ENCODE data around the gene CCDC70.
"Not testable (repeated sequence)": the region's sequence is repeated elsewhere in the genome, so short reads cannot be mapped to it uniquely, and the experiment has no call there.

CCDC70 gene

DNA sequence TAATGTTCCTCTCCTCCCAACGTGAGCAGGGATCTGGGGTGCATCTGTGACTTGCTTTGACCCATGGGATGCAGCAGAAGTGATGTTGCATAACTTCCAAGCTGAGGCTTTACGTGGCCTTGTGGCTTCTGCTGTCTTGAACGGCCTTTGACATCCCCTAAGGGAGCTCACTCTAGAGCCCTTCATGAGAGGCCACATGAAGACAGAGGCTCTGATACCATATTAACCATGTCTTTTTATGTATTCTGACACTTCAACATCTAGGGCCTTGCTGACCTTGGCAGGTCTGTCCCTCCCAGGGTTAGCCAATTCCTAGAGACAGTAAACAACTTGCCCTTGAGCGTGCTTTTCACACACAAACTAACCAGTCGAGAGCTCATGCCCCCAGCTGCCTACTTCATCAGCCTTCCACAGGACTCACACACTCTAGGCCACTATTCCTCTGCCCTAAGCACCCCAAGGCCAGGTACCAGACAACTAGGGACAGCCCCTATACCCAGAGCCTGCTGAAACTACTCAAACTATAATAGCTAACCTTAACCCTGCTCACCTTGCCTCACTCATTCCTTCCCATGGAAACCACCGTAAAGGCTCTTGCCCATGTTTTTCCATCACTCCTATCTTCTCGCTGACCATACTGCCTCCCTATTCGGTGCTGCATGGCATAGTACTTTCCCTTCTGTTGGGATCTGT is 45.4 kb downstream of the CCDC70 start:
- H3K4me2 ChIP-seq (ENCODE audit: low read depth, low read length) = no peak overlapping the region
- H3K9me2 ChIP-seq (replicated peaks; ENCODE audit: insufficient read depth, low read length) = no peaks in the 10 kb centered on the region
- H3F3A ChIP-seq (ENCODE audit: insufficient read depth, low read length) = no peaks in the 10 kb centered on the region
- no peak overlapping the region for H3K27ac ChIP-seq (ENCODE audit: low read length)
- no peak for DNase-seq
- H3K79me2 ChIP-seq (ENCODE audit: low read length) = no peaks in the 10 kb centered on the region
- no peaks in the 10 kb centered on the region for H4K20me1 ChIP-seq (ENCODE audit: insufficient read depth, low read length)
- no peaks in the 10 kb centered on the region for H3K36me3 ChIP-seq (replicated peaks; ENCODE audit: insufficient read depth, low read length)
- H3K4me1 ChIP-seq (ENCODE audit: low read length) = peaks cover 7% of the 10 kb centered on the region; the same call in 1 of the 2 replicates
- no peak overlapping the region for H3K9ac ChIP-seq (ENCODE audit: low read length)
- TF ChIP-seq EZH2 (optimal IDR thresholded peaks at IDR 0.05; ENCODE audit: low read depth, low read length) = no peak
- no peak for TF ChIP-seq EZH2phosphoT487 (IDR thresholded peaks at IDR 0.05; ENCODE audit: low read length)
- no peak overlapping the region for H3K4me3 ChIP-seq (ENCODE audit: low read length)
- no peaks in the 10 kb centered on the region for H3K27me3 ChIP-seq (replicated peaks; ENCODE audit: insufficient read depth, low read length)
- no peak overlapping the region for H2AFZ ChIP-seq (ENCODE audit: low read length)
- H3K9me3 ChIP-seq (replicated peaks; ENCODE audit: insufficient read depth, low read length) = no peaks in the 10 kb centered on the region

DNA sequence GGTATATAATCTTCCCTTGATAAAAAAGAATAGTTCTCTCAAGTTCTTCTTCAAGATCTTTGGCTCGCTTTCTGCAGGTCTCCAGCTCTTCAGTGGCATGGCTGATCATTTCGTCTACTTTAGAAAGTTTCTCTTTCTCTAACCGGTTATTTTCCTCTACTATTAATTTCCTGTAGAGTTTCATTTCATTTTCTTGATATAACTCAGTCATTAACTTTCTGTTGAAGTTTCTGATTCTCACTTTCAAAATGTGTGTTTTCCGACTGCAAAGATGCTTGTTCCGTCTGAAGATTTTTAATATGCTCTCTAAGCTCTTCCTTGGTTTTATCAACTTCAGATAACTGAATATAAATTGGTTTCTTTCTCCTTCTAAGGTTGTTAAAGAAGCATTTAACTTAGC is 47.5 kb downstream of the CCDC70 start:
- not testable (repeated sequence) for H3K4me3 ChIP-seq (ENCODE audit: low read length); H3K27ac ChIP-seq (ENCODE audit: low read length); H3K4me1 ChIP-seq (ENCODE audit: low read length); H3K27me3 ChIP-seq (replicated peaks; ENCODE audit: insufficient read depth, low read length); H3K4me2 ChIP-seq (ENCODE audit: low read depth, low read length); H3K9me3 ChIP-seq (replicated peaks; ENCODE audit: insufficient read depth, low read length); H4K20me1 ChIP-seq (ENCODE audit: insufficient read depth, low read length); H3K9ac ChIP-seq (ENCODE audit: low read length); H2AFZ ChIP-seq (ENCODE audit: low read length); H3K79me2 ChIP-seq (ENCODE audit: low read length); H3K36me3 ChIP-seq (replicated peaks; ENCODE audit: insufficient read depth, low read length); DNase-seq; H3K9me2 ChIP-seq (replicated peaks; ENCODE audit: insufficient read depth, low read length); H3F3A ChIP-seq (ENCODE audit: insufficient read depth, low read length)

- Histone ChIP-seq H3K9me3 (replicated peaks; ENCODE audit: insufficient read depth, low read length) (no peaks in the 10 kb centered on the region), H3K27ac (ENCODE audit: low read length) (no peak overlapping the region), H3K9me2 (replicated peaks; ENCODE audit: insufficient read depth, low read length) (no peaks in the 10 kb centered on the region), H3F3A (ENCODE audit: insufficient read depth, low read length) (no peaks in the 10 kb centered on the region), H3K27me3 (replicated peaks; ENCODE audit: insufficient read depth, low read length) (no peaks in the 10 kb centered on the region), H3K36me3 (replicated peaks; ENCODE audit: insufficient read depth, low read length) (no peaks in the 10 kb centered on the region), H3K79me2 (ENCODE audit: low read length) (no peaks in the 10 kb centered on the region), H4K20me1 (ENCODE audit: insufficient read depth, low read length) (no peaks in the 10 kb centered on the region), H2AFZ (ENCODE audit: low read length) (no peak overlapping the region), H3K4me2 (ENCODE audit: low read depth, low read length) (no peak overlapping the region), H3K4me3 (ENCODE audit: low read length) (no peak overlapping the region), H3K9ac (ENCODE audit: low read length) (no peak overlapping the region), H3K4me1 (ENCODE audit: low read length) (no peaks in the 10 kb centered on the region)
- TF ChIP-seq, protein P1, sequence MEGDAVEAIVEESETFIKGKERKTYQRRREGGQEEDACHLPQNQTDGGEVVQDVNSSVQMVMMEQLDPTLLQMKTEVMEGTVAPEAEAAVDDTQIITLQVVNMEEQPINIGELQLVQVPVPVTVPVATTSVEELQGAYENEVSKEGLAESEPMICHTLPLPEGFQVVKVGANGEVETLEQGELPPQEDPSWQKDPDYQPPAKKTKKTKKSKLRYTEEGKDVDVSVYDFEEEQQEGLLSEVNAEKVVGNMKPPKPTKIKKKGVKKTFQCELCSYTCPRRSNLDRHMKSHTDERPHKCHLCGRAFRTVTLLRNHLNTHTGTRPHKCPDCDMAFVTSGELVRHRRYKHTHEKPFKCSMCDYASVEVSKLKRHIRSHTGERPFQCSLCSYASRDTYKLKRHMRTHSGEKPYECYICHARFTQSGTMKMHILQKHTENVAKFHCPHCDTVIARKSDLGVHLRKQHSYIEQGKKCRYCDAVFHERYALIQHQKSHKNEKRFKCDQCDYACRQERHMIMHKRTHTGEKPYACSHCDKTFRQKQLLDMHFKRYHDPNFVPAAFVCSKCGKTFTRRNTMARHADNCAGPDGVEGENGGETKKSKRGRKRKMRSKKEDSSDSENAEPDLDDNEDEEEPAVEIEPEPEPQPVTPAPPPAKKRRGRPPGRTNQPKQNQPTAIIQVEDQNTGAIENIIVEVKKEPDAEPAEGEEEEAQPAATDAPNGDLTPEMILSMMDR (IDR thresholded peaks at IDR 0.05; ENCODE audit: low read length) = no peak
- TF ChIP-seq EZH2 (optimal IDR thresholded peaks at IDR 0.05; ENCODE audit: low read depth, low read length) = no peak
- no peak for TF ChIP-seq EZH2phosphoT487 (IDR thresholded peaks at IDR 0.05; ENCODE audit: low read length)
- DNase-seq = no peak
Observed at GRCh38 chr13:51910508-51910907, 48.7 kb downstream of the CCDC70 start.

DNA sequence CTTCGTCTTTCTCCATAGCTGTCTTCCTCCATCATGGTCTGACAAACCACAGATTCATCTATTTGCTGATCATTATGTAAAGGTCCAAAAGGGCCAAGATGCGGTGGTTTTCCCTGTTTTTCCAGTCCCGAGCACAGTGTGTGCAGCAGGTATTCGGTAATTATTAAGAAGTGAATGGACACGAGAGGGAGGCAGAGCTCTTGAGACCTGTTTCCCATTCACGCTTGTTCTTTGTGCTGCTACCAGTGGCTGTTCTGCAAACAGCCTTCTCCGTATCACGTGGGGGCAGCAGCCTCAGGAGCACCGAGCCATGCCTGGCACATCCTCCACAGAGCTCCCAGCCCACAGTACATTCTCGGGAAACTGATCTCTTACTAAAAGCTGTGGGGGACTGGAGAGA is 50.3 kb downstream of the CCDC70 start:
- Histone ChIP-seq H3K4me2 (ENCODE audit: low read depth, low read length) (no peak overlapping the region), H3K9me2 (replicated peaks; ENCODE audit: insufficient read depth, low read length) (no peaks in the 10 kb centered on the region), H3K27me3 (replicated peaks; ENCODE audit: insufficient read depth, low read length) (no peaks in the 10 kb centered on the region), H3K79me2 (ENCODE audit: low read length) (no peaks in the 10 kb centered on the region), H3K4me3 (ENCODE audit: low read length) (no peak overlapping the region), H3K4me1 (ENCODE audit: low read length) (no peaks in the 10 kb centered on the region), H4K20me1 (ENCODE audit: insufficient read depth, low read length) (no peaks in the 10 kb centered on the region), H3K27ac (ENCODE audit: low read length) (no peak overlapping the region), H3F3A (ENCODE audit: insufficient read depth, low read length) (no peaks in the 10 kb centered on the region), H3K36me3 (replicated peaks; ENCODE audit: insufficient read depth, low read length) (no peaks in the 10 kb centered on the region), H2AFZ (ENCODE audit: low read length) (no peak overlapping the region), H3K9ac (ENCODE audit: low read length) (no peak overlapping the region), H3K9me3 (replicated peaks; ENCODE audit: insufficient read depth, low read length) (no peaks in the 10 kb centered on the region)
- TF ChIP-seq, protein P1 (IDR thresholded peaks at IDR 0.05; ENCODE audit: low read length) = no peak
- TF ChIP-seq EZH2 (optimal IDR thresholded peaks at IDR 0.05; ENCODE audit: low read depth, low read length) = no peak
- no peak for DNase-seq
